ENCODE data around the gene ZRANB1. TPM values are rescaled to one million over a fixed set of nuclear protein-coding genes. Genes with fewer than 3 reads are reported as not detected.
A peak's percentile ranks its signal among the peaks of the same experiment; 100 is the strongest.

Gene ZRANB1
- total and polyA plus RNA-seq, 2 experiments from 2014 or later, result 7.9 to 30.0 TPM

DNA sequence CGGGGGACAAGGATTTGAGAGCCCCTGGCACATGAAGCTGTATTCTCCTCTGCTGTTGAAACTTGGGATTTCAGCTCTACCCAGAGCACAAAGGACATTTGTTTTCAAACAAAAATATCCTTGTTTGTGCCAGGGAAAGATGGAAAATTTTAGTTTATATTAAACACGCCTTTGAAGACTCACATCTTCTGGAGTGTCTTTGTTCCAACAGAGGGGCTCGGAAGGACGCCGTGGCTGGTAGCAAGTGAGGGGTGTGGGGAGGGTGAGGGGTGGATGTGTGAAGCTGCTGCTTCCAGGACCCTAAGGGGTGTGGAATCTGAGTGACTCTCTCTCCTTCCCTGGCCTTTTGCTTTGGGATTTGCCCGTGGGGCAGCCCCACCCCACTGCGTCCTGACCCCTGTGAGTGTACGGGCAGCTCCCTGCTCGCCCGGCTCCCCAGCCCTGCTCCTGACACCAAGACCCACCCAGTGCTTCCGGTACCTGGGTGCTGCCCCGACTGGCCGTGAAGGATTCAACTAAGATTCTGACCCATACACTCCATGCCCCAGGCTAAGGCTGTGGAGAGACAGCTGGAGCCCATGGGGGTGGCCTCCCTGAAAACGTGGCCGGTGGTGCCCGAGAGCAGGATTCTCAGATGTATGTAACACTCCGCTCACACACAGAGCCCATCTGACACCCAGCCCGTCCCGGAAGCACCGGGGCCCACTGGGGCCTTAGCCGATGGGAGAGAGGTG is 59.6 kb downstream of the ZRANB1 start:
- H4K20me1 ChIP-seq (ENCODE audit: insufficient read depth, poor library complexity, severe bottlenecking), result peaks cover 20% of the 10 kb centered on the region
- H3K9me3 ChIP-seq (ENCODE audit: low read depth), result no peaks in the 10 kb centered on the region
- no peaks in the 10 kb centered on the region for H3K36me3 ChIP-seq (replicated peaks; ENCODE audit: insufficient read depth, low read depth)
- H3K4me1 ChIP-seq (ENCODE audit: insufficient read depth), result no peaks in the 10 kb centered on the region
- WGBS (ENCODE audit: low lambda C conversion rate, missing lambda C conversion rate), result 90% methylated on average over 21 of the region's 21 CpGs
- no peak overlapping the region for H3K4me3 ChIP-seq
- TF ChIP-seq EZH2 (IDR thresholded peaks at IDR 0.05; ENCODE audit: borderline replicate concordance) (no peak), EZH2phosphoT487 (IDR thresholded peaks at IDR 0.05; ENCODE audit: low read depth, severe bottlenecking, unreplicated experiment) (no peak)
- TF ChIP-seq, protein P1, sequence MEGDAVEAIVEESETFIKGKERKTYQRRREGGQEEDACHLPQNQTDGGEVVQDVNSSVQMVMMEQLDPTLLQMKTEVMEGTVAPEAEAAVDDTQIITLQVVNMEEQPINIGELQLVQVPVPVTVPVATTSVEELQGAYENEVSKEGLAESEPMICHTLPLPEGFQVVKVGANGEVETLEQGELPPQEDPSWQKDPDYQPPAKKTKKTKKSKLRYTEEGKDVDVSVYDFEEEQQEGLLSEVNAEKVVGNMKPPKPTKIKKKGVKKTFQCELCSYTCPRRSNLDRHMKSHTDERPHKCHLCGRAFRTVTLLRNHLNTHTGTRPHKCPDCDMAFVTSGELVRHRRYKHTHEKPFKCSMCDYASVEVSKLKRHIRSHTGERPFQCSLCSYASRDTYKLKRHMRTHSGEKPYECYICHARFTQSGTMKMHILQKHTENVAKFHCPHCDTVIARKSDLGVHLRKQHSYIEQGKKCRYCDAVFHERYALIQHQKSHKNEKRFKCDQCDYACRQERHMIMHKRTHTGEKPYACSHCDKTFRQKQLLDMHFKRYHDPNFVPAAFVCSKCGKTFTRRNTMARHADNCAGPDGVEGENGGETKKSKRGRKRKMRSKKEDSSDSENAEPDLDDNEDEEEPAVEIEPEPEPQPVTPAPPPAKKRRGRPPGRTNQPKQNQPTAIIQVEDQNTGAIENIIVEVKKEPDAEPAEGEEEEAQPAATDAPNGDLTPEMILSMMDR (IDR thresholded peaks at IDR 0.05; ENCODE audit: poor library complexity), result no peak
- no peaks in the 10 kb centered on the region for H3K27me3 ChIP-seq
- peaks cover 38% of the 10 kb centered on the region for H3K79me2 ChIP-seq
- DNase-seq (ENCODE audit: low spot score), result no peak
- H3K9me2 ChIP-seq (replicated peaks; ENCODE audit: insufficient read depth), result no peaks in the 10 kb centered on the region
- H3K27ac ChIP-seq, result peak overlapping the region; percentile 72
- no peak overlapping the region for H2AFZ ChIP-seq
- no peak overlapping the region for H3K4me2 ChIP-seq

DNA sequence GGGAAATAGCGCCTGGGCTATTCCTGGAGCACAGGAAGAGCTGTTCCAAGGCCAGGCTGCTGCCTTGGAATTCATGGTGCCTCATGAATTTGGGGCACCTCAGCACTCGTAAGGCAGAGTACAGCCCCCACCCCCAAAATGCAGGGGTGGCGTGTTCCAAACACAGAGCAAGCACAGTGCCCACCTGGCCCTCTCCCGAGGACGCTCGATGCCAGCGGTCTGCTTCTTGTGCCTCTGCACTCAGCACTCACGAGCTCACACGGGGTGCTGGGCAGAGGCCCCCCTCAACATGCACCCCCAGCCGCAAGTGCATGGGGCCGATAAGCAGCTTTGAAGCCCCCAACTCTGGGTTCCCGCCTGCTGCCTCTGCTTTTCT is 60.1 kb downstream of the ZRANB1 start:
- Histone ChIP-seq H3K27me3 (no peaks in the 10 kb centered on the region), H3K36me3 (replicated peaks; ENCODE audit: insufficient read depth, low read depth) (no peaks in the 10 kb centered on the region), H3K4me3 (no peak overlapping the region), H3K79me2 (peaks cover 44% of the 10 kb centered on the region), H3K9me3 (ENCODE audit: low read depth) (no peaks in the 10 kb centered on the region), H3K9me2 (replicated peaks; ENCODE audit: insufficient read depth) (no peaks in the 10 kb centered on the region), H3K27ac (peak overlapping the region; percentile 48), H3K4me1 (ENCODE audit: insufficient read depth) (no peaks in the 10 kb centered on the region), H4K20me1 (ENCODE audit: insufficient read depth, poor library complexity, severe bottlenecking) (peaks cover 20% of the 10 kb centered on the region), H2AFZ (no peak overlapping the region), H3K4me2 (no peak overlapping the region)
- 97% methylated on average over 12 of the region's 12 CpGs for WGBS (ENCODE audit: low lambda C conversion rate, missing lambda C conversion rate)
- DNase-seq (ENCODE audit: low spot score), result no peak
- TF ChIP-seq EZH2 (IDR thresholded peaks at IDR 0.05; ENCODE audit: borderline replicate concordance), result no peak
- TF ChIP-seq EZH2phosphoT487 (IDR thresholded peaks at IDR 0.05; ENCODE audit: low read depth, severe bottlenecking, unreplicated experiment), result no peak
- TF ChIP-seq, protein P1 (IDR thresholded peaks at IDR 0.05; ENCODE audit: poor library complexity), result no peak

DNA sequence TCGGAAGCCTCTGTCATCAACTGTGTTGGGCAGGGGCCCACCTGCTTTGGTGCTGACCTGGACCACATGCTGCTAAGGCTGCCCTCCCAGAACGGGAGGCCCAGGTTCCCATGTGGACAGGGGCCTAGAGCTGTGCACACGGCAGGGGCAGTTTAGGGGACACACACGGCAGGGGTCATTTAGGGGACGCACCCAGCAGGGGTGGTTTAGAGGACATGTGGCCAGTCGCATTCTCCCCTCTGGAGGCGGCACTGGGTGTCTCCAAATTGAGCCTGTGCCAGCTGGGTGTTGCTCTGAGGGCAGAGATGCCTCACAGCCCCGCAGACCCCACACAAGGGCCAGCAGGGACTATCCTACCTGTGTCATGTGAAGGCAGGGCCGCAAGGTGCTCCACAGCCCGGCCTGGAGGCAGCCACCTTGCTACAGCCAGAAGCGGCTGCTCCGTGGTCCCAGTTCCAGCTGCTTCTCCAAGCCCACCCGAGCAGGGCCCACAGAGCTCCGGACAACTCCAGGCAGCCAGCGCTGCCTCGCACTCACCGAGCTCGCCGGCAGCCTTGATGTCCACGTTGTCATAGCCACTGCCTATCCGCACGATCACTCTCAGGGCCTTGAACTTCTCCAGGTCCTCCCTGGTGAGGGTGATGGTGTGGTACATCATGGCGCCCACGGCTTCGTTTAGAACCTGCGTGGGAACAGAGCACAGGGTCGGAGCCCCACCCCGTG is 60.7 kb downstream of the ZRANB1 start:
- Histone ChIP-seq H3K27ac (no peak overlapping the region), H3K9me2 (replicated peaks; ENCODE audit: insufficient read depth) (no peaks in the 10 kb centered on the region), H3K4me1 (ENCODE audit: insufficient read depth) (no peaks in the 10 kb centered on the region), H3K4me3 (no peak overlapping the region), H3K4me2 (no peak overlapping the region), H3K36me3 (replicated peaks; ENCODE audit: insufficient read depth, low read depth) (no peaks in the 10 kb centered on the region), H3K79me2 (peaks cover 48% of the 10 kb centered on the region), H3K9me3 (ENCODE audit: low read depth) (no peaks in the 10 kb centered on the region), H2AFZ (no peak overlapping the region), H3K27me3 (no peaks in the 10 kb centered on the region), H4K20me1 (ENCODE audit: insufficient read depth, poor library complexity, severe bottlenecking) (peaks cover 20% of the 10 kb centered on the region)
- DNase-seq (ENCODE audit: low spot score), result no peak
- WGBS (ENCODE audit: low lambda C conversion rate, missing lambda C conversion rate), result 94% methylated on average over 28 of the region's 28 CpGs
- TF ChIP-seq, protein P1 (IDR thresholded peaks at IDR 0.05; ENCODE audit: poor library complexity), result no peak
- TF ChIP-seq EZH2 (IDR thresholded peaks at IDR 0.05; ENCODE audit: borderline replicate concordance) (no peak), EZH2phosphoT487 (IDR thresholded peaks at IDR 0.05; ENCODE audit: low read depth, severe bottlenecking, unreplicated experiment) (no peak)
